NCI-H128 (cell line): Measurements from ENCODE around the gene TUBB2B.
"Not testable (repeated sequence)": the region's sequence is repeated elsewhere in the genome, so short reads cannot be mapped to it uniquely, and the experiment has no call there.

Source experiments
- DNase-seq: peaks from one replicate; lab custom pipeline; 2025; ENCODE audit not compliant: unreplicated experiment; lab: John Stamatoyannopoulos, UW

The TUBB2B gene

DNA sequence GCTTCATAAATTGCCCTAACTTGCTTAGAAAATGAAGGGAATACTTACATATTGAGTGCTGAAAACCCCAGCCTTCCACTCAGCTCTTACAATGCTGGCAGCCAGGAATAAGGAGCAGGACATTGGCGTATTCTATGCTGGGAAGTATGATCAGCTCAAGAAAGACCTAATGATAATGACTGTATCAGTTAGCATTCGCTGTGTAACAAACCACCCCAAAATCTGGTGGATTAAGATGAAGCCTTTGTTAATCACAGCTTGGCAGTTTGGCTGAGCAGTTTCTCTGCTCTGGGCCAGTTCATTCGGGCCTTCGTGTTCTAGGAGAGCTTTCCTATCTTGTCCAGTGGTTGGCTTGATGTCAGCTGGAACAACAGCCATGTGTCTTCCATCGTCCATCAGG is 36.7 kb downstream of the TUBB2B start:
- DNase-seq, result no peak

GRCh38 chr6:3190056-3190455 is 37.4 kb downstream of the TUBB2B start:
- DNase-seq, result no peak

DNA sequence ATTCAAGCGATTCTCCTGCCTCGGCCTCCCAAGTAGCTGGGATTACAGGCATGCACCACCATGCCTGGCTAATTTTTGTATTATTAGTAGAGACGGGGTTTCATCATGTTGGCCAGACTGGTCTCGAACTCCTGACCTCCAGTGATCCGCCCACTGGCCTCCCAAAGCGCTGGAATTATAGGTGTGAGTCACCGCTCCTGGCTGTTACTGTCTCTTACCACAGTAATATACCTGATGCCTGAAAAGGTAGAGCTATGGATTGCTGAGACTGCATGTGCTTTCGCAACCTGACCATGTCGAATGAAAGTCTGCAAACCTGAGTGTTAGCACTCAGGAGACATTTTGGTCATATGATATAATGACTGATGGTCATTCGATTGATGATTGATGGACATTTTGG is 38.3 kb downstream of the TUBB2B start:
- DNase-seq, result not testable (repeated sequence)

- no peak for DNase-seq
Observed at GRCh38 chr6:3188262-3188661, 39.2 kb downstream of the TUBB2B start.

DNA sequence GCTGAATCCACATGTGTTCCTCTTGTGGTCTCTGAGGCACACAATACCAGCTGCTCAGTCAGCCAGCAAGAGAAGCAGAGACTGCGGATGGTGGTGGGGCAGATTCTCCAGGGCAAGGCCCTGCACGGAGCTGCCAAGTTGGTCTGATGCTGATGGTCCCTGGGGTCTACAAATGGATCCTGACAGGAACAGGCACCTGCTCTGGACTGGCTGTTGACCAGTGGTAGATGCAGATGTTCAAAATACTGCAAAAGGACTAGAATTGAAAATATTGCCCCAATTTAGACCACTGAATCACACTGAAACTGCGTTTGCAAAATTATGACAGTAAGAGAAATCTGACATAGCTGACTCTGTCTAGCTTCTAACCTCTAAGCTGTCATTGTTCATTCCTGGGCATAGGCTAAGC is 40.5 kb downstream of the TUBB2B start:
- no peak for DNase-seq

DNA sequence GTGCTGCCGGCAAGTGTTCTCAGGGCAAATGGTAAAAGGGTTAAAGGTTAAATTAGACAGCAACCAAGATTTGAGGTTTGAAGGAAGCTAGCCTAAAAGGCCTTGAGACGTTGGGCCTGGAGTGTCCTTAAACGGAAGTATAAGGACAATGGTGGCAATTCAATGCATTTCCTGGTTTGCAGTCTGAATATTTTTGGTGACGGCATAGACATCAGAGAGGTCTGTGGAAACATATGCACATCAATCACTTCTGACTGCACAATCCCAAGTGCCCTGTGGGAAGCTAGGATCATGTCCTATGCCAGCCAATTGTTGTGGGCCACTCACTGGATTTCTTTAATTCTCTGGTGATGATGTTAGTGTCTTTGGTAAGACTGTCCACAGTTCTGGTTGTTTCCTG is 44.4 kb downstream of the TUBB2B start:
- DNase-seq, result no peak

DNA sequence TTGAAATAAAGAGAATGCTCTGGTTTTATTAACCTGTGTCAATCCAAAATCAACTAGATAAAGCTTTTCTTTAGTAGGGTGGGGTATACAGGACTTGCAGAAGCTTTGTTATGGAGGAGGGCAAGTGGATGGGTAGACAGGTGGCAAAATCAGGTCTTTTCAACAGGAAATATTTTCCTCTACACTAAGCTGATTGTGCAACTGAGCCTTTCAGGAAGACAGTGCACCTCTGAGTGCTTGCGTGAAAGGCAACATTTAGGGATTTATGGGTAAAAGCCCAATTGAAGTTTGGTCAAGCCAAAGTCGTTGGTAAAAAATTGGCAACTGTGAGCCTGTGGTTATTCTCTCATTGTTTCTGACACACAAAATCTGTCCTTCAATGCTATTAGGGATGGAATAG is 46.3 kb downstream of the TUBB2B start:
- DNase-seq, result no peak

DNA sequence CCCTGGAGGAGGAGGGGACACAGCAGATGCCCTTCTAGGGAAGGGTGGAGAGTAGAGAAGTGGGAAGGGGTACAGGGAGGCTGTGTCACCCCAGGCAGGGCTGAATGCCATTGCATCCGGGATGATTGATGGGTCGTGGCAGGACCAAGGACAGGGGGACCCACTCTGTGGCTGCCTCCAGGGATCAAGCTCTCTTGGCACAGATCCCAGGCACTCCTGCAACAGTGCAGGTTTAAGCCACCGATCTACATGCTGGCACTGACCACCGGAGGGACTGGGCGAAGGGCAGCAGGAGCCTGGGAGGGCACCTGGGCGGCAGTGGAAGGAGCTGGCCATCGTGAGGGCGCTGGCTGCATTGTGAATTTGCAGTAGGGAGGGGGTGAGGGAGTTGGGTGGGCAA is 47.5 kb downstream of the TUBB2B start:
- DNase-seq, result not testable (repeated sequence)

- not testable (repeated sequence) for DNase-seq
Observed at GRCh38 chr6:3178666-3179065, 48.8 kb downstream of the TUBB2B start.

DNA sequence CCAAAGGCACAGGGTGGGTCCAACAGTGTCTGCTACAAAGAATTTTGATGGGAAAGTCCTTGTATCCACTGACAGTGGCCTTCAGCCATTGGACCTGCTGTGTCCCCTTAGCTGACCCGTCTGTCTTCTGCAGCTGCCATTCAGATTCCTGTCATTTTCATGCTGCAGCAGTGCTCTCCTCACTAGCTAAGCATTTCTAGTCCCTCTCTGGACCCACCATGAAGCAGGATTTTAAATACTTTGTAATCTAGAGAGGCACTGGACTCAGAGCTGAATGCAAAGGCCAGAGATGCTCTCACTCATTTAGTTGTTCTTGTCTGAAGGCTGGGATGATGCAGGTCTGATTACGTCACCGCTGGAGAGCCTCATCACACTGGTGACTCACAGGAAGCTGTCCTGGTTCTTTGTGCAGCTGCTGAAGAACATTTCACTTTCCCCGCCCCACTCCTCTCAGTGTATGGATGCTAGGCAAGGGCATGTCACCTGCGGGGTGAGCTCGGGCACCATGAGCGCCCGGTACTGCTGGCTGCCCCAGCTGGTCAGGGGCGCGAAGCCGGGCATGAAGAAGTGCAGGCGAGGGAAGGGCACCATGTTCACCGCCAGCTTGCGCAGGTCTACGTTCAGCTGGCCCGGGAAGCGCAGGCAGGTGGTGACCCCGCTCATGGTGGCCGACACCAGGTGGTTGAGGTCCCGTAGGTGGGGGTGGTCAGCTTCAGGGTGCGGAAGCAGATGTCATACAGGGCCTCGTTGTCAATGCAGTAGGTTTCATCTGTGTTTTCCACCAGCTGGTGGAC is 50.7 kb downstream of the TUBB2B start:
- DNase-seq, result no peak

DNA sequence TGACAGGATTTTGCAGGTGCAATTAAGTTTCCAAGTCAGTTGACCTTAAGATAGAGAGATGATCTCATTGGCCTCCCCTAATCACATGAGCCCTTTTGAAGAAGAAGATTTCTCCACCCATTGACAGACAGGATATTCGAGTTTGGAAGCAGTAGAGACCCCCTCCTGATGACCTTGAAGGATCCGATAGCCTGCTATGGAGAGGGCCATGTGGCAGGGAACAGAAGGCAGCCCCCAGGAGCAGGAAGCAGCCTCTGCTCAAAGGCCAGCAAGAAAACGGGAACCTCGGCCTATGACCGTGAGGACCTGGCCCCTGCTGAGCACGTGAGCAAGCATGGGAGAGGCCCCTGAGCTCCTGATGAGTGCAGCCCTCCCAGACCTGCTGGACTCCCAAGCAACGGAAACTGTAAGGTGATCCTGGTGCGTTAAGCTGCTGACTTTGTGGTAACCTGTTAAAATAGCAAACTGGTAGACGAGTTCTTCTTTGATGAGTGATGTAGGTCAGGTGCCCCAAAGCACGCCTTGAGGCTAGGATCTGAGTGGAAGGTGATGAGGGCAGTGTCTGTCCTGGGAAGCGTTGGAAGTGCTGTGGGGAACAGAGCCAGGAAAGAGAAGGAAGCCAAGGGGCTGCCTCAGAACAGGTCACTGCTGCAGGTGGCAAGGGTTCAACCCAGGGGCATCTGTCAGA is 51.6 kb downstream of the TUBB2B start:
- no peak for DNase-seq
